Peyer's patch (tissue), 4 donors: ENCODE measurements around the gene PPIE. TPM values are rescaled to one million over a fixed set of nuclear protein-coding genes. Genes with fewer than 3 reads are reported as not detected.
A peak's percentile ranks its signal among the peaks of the same experiment; 100 is the strongest.
"Not testable (repeated sequence)": the region's sequence is repeated elsewhere in the genome, so short reads cannot be mapped to it uniquely, and the experiment has no call there.

Source experiments
- DNase-seq, 3 donors: peaks; one replicate each; pipeline ENCODE4 v3.0.0-alpha.2; 2017 to 2019
- H3K27ac ChIP-seq, 4 donors: fragments of 200-600 bp; sonication (generic); one replicate each; pipeline ENCODE4 v1.5.1; 2016 to 2019
- H3K27me3 ChIP-seq, 2 donors: fragments of 200-600 bp; sonication (generic); one replicate each; pipeline ENCODE4 v1.5.1; 2019
- H3K36me3 ChIP-seq, 3 donors: fragments of 200-600 bp; sonication (generic); one replicate each; pipeline ENCODE4 v1.5.1; 2016 to 2019
- H3K4me1 ChIP-seq, 4 donors: fragments of 200-600 bp; sonication (generic); one replicate each; pipeline ENCODE4 v1.5.1; 2016 to 2019
- H3K4me3 ChIP-seq, 4 donors: fragments of 200-600 bp; sonication (generic); 1 replicate in 3 of 4; 2 replicates in 1 of 4; pipeline ENCODE4 v1.5.1; 2016 to 2019; ENCODE audit warnings: mild to moderate bottlenecking in 1 of 4
- H3K9me3 ChIP-seq, 4 donors: fragments of 200-600 bp; sonication (generic); one replicate each; pipeline ENCODE4 v1.5.1; 2016 to 2019; ENCODE audit warnings: mild to moderate bottlenecking in 1 of 4
- POLR2A ChIP-seq, 2 donors: fragments of 450-650 bp; IDR thresholded peaks; one replicate each; pipeline ENCODE4 v1.5.1; 2017; ENCODE audit warnings: antibody characterized with exemption in 2 of 2, mild to moderate bottlenecking in 2 of 2, moderate library complexity in 2 of 2
- total RNA-seq, 4 donors: library from RNA; depleted of rRNA; stranded (reverse); fragments of >200 nt; gene quantifications; one replicate each; pipeline ENCODE4 v1.1.0, GENCODE V29; 2016
- TF ChIP-seq, protein P1 (sequence below), 6 experiments: fragments of 450-650 bp in 4 of 6; fragments of 200-600 bp in 2 of 6; sonication (generic) in 1 of 6; IDR thresholded peaks; one replicate each; pipeline ENCODE4 v1.5.1; 2017 to 2019; ENCODE audit warnings: antibody characterized with exemption in 6 of 6, mild to moderate bottlenecking in 3 of 6, moderate library complexity in 1 of 6

Gene PPIE
- total RNA-seq, 4 donors from 2014 or later = 33.0 to 39.0 (median 37.0) TPM

DNA sequence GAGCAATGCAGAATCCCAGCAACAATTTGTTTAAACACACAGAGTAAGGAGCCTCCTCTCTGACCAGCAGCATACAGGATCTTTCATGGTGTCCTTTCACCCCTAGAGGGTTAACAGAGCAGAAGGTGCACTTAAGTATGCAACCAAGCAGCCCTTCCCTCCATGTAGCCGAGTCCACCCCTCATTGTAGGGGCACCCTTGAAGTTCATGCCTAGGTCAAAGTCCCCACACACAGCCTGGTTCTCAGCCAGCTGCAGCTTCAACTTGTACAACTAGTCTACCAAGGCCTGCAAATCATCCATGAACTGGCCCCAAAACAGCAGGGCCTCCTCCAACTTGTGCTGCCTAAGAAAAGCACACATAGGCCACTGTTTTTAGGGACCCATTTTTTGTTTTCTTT is 57.0 kb downstream of the PPIE start:
- H3K9me3 ChIP-seq = no peaks in the 10 kb centered on the region
- no peaks in the 10 kb centered on the region for H3K27me3 ChIP-seq
- H3K4me1 ChIP-seq = peaks cover 0 to 19% (median 2%) of the 10 kb centered on the region in 4 donors
- no peak overlapping the region for H3K4me3 ChIP-seq
- no peaks in the 10 kb centered on the region for H3K36me3 ChIP-seq
- DNase-seq = peak in 1 of 3 donors; percentile 39
- TF ChIP-seq, protein P1, sequence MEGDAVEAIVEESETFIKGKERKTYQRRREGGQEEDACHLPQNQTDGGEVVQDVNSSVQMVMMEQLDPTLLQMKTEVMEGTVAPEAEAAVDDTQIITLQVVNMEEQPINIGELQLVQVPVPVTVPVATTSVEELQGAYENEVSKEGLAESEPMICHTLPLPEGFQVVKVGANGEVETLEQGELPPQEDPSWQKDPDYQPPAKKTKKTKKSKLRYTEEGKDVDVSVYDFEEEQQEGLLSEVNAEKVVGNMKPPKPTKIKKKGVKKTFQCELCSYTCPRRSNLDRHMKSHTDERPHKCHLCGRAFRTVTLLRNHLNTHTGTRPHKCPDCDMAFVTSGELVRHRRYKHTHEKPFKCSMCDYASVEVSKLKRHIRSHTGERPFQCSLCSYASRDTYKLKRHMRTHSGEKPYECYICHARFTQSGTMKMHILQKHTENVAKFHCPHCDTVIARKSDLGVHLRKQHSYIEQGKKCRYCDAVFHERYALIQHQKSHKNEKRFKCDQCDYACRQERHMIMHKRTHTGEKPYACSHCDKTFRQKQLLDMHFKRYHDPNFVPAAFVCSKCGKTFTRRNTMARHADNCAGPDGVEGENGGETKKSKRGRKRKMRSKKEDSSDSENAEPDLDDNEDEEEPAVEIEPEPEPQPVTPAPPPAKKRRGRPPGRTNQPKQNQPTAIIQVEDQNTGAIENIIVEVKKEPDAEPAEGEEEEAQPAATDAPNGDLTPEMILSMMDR (IDR thresholded peaks at IDR 0.05) = no peak
- no peak for TF ChIP-seq POLR2A (IDR thresholded peaks at IDR 0.05)
- no peak overlapping the region for H3K27ac ChIP-seq

- peak; percentile 53 to 67 for TF ChIP-seq POLR2A (IDR thresholded peaks at IDR 0.05)
- TF ChIP-seq, protein P1 (IDR thresholded peaks at IDR 0.05) = peak in 4 of 6 experiments; percentile 47 to 71 (median 59)
- H3K4me3 ChIP-seq = peak overlapping the region; percentile 13 to 38 (median 30)
- DNase-seq = peak; percentile 87 to 97 (median 95)
- H3K36me3 ChIP-seq, H3K27me3 ChIP-seq, H3K9me3 ChIP-seq: not testable (repeated sequence)
- peaks cover 0 to 20% (median 2%) of the 10 kb centered on the region in 4 donors for H3K4me1 ChIP-seq
- peak overlapping the region; percentile 57 to 80 (median 70) for H3K27ac ChIP-seq
Measured at GRCh38 chr1:39798859-39799769, 60.4 kb downstream of the PPIE start.

DNA sequence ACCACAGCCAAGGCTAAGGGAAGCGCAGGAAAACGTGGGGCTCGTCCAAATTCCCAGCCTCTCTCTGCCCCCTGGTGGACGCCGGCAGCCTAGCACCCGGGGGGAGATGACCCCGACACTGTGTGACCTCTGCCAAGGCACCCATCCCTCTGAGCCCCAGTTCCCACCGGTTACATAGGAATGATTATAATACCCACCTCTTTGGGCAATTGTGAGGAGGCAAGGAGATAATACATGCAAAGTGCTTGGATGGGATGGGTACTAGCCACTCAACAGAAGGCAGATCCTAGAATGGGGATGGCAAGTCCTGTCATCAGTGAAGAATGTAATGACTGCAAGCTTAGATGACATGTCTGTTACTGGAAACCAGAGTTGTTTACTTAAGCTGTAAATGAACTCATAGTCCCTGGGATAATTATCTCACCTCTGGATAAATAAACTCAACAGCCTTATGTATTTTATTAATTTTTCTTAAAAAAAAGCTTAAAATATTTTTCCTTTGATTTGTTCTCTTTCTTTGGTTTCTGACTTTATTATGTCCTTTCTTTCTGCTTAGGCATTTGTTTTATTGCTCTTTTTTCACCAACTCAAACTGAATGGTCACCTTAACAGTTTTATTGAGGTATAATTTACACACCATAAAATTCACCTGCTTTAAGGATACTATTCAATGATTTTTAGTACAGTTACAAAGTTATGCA is 61.2 kb downstream of the PPIE start:
- Histone ChIP-seq H3K9me3 (no peaks in the 10 kb centered on the region), H3K27ac (peak overlapping the region; percentile 57 to 80 (median 70)), H3K36me3 (no peaks in the 10 kb centered on the region), H3K27me3 (no peaks in the 10 kb centered on the region), H3K4me3 (peak overlapping the region; percentile 13 to 38 (median 30)), H3K4me1 (peaks cover 0 to 20% (median 2%) of the 10 kb centered on the region in 4 donors)
- TF ChIP-seq, protein P1 (IDR thresholded peaks at IDR 0.05) = peak; percentile 72 to 95 (median 92)
- no peak for TF ChIP-seq POLR2A (IDR thresholded peaks at IDR 0.05)
- peak; percentile 72 to 90 (median 85) for DNase-seq

GRCh38 chr1:39800471-39800835 is 61.8 kb downstream of the PPIE start:
- H3K36me3 ChIP-seq = no peaks in the 10 kb centered on the region
- no peaks in the 10 kb centered on the region for H3K9me3 ChIP-seq
- H3K4me1 ChIP-seq = peaks cover 0 to 20% (median 2%) of the 10 kb centered on the region in 4 donors
- no peak overlapping the region for H3K4me3 ChIP-seq
- TF ChIP-seq, protein P1 (IDR thresholded peaks at IDR 0.05) = no peak
- TF ChIP-seq POLR2A (IDR thresholded peaks at IDR 0.05) = no peak
- DNase-seq = no peak
- no peak overlapping the region for H3K27ac ChIP-seq
- H3K27me3 ChIP-seq = no peaks in the 10 kb centered on the region

DNA sequence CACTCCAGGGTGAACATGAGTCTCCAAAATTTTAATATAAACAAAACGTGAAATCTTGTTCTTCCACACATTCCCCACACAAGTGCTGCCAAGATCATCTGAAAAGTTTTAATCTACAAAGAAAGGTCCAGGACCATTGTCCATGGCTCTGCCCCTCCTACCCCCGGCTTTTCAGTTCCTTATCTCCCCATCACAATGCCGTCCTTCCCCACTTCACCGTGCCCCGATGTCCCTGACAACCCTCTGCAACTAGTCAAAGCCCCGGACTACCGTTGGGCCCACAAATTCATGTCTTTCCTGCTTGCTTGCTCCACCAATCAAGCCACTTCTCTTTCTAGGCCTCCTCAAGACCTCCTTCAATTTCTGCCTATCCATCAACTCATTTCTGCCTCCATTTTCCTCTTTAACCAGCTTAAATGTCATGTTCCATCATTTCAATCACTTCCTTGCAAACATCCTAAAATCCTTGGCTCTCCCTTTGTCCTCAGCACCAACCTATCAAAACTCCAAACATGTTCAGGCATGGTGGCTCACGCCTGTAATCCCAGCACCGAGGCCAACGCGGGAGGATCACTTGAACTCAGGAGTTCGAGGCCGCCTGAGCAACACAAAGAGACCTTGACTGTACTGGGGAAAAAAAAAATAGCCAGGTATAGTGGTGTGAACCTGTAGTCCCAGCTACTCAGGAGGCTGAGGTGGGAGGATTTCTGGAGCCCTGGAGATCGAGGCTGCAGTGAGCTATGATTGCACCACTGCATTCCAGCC is 64.0 kb downstream of the PPIE start:
- Histone ChIP-seq H3K27me3 (no peaks in the 10 kb centered on the region), H3K4me1 (peaks cover 0 to 20% (median 2%) of the 10 kb centered on the region in 4 donors), H3K27ac (no peak overlapping the region), H3K4me3 (no peak overlapping the region), H3K9me3 (no peaks in the 10 kb centered on the region), H3K36me3 (no peaks in the 10 kb centered on the region)
- TF ChIP-seq, protein P1 (IDR thresholded peaks at IDR 0.05) = no peak
- TF ChIP-seq POLR2A (IDR thresholded peaks at IDR 0.05) = no peak
- no peak for DNase-seq
